GM12891 (cell line): Measurements from ENCODE around the gene EHMT1.

ENCODE experiments used
- POLR2AphosphoS5 ChIP-seq: IDR thresholded peaks from 2 replicates; pipeline ENCODE4 v1.6.1; 2011; ENCODE audit warnings: low read depth, low read length, control low read depth
- TAF1 ChIP-seq: IDR thresholded peaks from 2 replicates; pipeline ENCODE4 v1.6.1; 2011; ENCODE audit warnings: low read depth, low read length, control low read depth

- TF ChIP-seq TAF1, result no peak
- no peak for TF ChIP-seq POLR2AphosphoS5
Measured at GRCh38 chr9:137598943-137599342, 19.9 kb upstream of the EHMT1 start.
